Subcutaneous abdominal adipose tissue (tissue), 5 donors: Measurements from ENCODE around the gene SLC6A13.

Source experiments
- H3K27ac ChIP-seq: one replicate; pipeline ENCODE4 v1.7.0; 2013; ENCODE audit warnings: low read depth, mild to moderate bottlenecking, inconsistent platforms, low read length, moderate library complexity
- H3K27me3 ChIP-seq, 5 donors: one replicate each; pipeline ENCODE4 v1.7.0; 2013; ENCODE audit warnings: low read length in 5 of 5, inconsistent platforms in 1 of 5; ENCODE audit not compliant: control insufficient read depth in 5 of 5, insufficient read depth in 4 of 5
- H3K36me3 ChIP-seq, 5 donors: one replicate each; pipeline ENCODE4 v1.7.0; 2013; ENCODE audit warnings: low read length in 5 of 5; ENCODE audit not compliant: control insufficient read depth in 5 of 5, insufficient read depth in 5 of 5
- H3K4me1 ChIP-seq, 5 donors: one replicate each; pipeline ENCODE4 v1.7.0; 2013; ENCODE audit warnings: low read length in 5 of 5, mild to moderate bottlenecking in 3 of 5, moderate library complexity in 1 of 5; ENCODE audit not compliant: control insufficient read depth in 5 of 5, insufficient read depth in 5 of 5
- H3K4me3 ChIP-seq, 5 donors: one replicate each; pipeline ENCODE4 v1.7.0; 2013; ENCODE audit warnings: low read length in 5 of 5, low read depth in 1 of 5
- H3K9ac ChIP-seq, 5 donors: one replicate each; pipeline ENCODE4 v1.7.0; 2013; ENCODE audit warnings: low read length in 5 of 5, mild to moderate bottlenecking in 4 of 5, moderate library complexity in 3 of 5
- H3K9me3 ChIP-seq, 5 donors: one replicate each; pipeline ENCODE4 v1.7.0; 2013; ENCODE audit warnings: low read length in 5 of 5; ENCODE audit not compliant: control insufficient read depth in 5 of 5
- donor health status: healthy.
- donor health status: healthy.
- donor health status: healthy.
- donor health status: healthy.
- donor health status: healthy.

Gene SLC6A13

DNA sequence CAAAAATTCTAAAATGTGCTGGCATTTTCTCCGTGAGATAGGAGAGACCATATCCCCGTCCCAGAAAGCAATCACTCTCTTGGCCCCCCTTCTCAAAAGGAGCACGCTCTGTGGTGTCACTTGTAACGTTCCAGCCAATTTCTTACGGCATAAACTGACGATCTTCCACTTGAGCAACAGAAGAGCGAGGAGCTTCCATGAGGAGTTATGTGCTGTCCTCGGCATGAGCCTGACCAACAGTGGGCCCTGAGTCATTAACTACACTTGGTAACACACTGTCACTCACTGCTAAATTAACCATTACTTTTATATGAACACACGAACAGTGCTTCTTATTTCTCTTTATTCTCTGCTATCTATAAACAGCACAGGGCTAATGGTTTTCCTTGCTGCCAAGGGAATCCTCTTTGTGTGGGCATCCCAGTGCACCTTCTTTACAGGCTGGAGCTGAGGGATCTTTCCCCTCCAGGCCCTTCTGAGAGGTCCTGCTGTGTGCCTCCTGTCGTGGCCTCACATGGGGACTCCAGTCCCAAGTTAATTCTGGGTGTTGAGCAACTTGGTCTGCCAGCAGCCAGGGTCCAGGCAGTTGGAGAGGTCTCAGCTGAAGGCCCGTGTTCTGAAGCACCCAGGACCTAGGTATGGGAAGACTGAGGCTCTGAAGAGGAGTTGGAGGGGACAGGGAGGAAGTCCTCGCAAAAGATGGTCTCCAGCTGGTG lies 9.4 kb downstream of the SLC6A13 start:
- no peaks in the 10 kb centered on the region for H3K4me1 ChIP-seq
- no peak overlapping the region for H3K9ac ChIP-seq
- H3K9me3 ChIP-seq, result peaks cover 0 to 4% (median under 1%) of the 10 kb centered on the region in 5 donors
- H3K27me3 ChIP-seq, result peaks cover 9 to 21% (median 20%) of the 10 kb centered on the region in 5 donors
- no peaks in the 10 kb centered on the region for H3K36me3 ChIP-seq
- H3K27ac ChIP-seq, result no peak overlapping the region
- no peak overlapping the region for H3K4me3 ChIP-seq

DNA sequence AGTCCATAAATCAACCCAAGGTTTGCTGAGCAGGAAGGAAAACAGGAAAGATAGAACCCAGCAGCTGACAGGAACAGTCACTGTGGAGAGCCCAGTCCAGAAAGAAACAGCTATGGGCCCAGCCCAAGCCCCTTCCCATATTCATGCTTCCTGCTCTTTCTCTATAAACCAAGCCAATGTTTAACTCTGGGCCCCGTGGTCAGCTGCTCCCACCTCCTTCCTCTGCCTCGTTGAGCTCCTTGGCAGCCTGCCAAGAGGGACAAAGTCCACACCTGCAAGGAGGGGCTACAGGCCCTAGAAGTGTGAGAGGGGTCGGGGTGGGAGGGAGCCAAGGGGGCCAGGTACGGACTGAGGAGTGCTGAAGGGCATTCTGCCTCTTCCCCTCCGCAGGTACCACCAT lies 10.0 kb downstream of the SLC6A13 start:
- H3K27me3 ChIP-seq, result peaks cover 5 to 17% (median 13%) of the 10 kb centered on the region in 5 donors
- H3K27ac ChIP-seq, result no peak overlapping the region
- no peak overlapping the region for H3K4me3 ChIP-seq
- H3K9me3 ChIP-seq, result peaks cover 0 to 6% (median 3%) of the 10 kb centered on the region in 5 donors
- H3K9ac ChIP-seq, result no peak overlapping the region
- H3K4me1 ChIP-seq, result no peaks in the 10 kb centered on the region
- no peaks in the 10 kb centered on the region for H3K36me3 ChIP-seq

DNA sequence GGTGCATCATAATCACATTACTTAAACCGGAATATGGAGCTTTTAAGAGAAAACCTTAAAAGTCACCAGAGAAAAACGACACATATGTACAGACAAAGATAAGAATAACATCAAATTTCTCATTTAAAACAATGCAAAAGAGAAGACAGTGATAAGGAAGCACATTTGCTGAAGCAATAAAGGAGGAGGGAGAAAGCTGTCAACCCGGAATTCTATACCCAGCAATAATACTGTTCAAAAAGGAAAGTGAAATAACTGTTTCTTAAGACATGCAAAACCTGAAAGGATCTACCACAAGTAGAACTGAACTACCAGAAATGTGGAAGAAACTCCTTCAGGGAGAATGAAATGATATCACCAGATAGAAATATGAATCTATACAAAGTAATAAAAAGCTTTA lies 15.4 kb downstream of the SLC6A13 start:
- Histone ChIP-seq H3K27me3 (peaks cover 0 to 7% (median 0%) of the 10 kb centered on the region in 5 donors), H3K36me3 (no peaks in the 10 kb centered on the region), H3K4me3 (no peak overlapping the region), H3K9me3 (peaks cover 0 to 11% (median 7%) of the 10 kb centered on the region in 5 donors), H3K9ac (no peak overlapping the region), H3K27ac (no peak overlapping the region), H3K4me1 (no peaks in the 10 kb centered on the region)

DNA sequence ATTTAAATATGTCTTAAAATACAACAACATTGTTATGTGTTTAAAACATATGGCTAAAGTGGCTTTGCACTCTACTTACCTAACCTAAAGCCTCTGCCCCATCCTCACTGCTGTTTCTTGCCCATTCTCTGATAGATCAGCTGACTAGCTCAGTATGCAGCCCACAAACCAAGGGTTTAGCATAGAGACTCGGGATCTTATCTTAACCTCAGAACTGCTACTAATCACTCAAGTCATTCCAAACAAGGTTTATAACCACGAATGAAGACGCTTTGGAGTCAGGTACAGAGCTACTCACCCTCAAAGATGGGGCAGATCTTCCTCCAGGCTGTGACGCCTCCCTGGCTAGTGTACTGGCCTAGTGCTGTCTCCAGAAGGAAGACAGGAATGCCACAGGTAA lies 19.3 kb downstream of the SLC6A13 start:
- Histone ChIP-seq H3K4me1 (no peaks in the 10 kb centered on the region), H3K27ac (no peak overlapping the region), H3K4me3 (no peak overlapping the region), H3K27me3 (peaks cover 0 to 7% (median 0%) of the 10 kb centered on the region in 5 donors), H3K9ac (no peak overlapping the region), H3K36me3 (no peaks in the 10 kb centered on the region), H3K9me3 (peaks cover 0 to 8% (median 7%) of the 10 kb centered on the region in 5 donors)

DNA sequence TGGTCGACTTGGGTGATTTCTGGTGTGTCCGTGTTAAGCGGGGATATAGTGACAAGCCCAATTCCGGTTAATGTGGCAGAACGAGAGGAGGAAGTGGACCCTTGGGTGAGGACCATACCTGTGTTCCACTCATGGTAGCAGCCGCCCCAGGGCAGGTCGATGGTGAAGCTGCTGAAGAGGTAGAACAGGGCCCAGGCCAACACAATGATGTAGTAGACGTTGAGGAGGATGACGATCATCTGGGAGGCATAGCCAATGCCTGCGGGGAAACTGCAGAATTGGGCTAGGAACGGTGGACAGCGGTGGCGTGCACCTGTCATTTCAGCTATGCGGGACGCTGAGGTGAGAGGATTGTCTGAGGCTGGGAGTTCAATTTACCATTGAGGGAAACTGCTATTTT lies 20.1 kb downstream of the SLC6A13 start:
- peaks cover 0 to 6% (median 2%) of the 10 kb centered on the region in 5 donors for H3K9me3 ChIP-seq
- H3K27me3 ChIP-seq, result peaks cover 0 to 7% (median 0%) of the 10 kb centered on the region in 5 donors
- H3K4me1 ChIP-seq, result no peaks in the 10 kb centered on the region
- no peak overlapping the region for H3K4me3 ChIP-seq
- H3K36me3 ChIP-seq, result no peaks in the 10 kb centered on the region
- H3K9ac ChIP-seq, result no peak overlapping the region
- no peak overlapping the region for H3K27ac ChIP-seq

DNA sequence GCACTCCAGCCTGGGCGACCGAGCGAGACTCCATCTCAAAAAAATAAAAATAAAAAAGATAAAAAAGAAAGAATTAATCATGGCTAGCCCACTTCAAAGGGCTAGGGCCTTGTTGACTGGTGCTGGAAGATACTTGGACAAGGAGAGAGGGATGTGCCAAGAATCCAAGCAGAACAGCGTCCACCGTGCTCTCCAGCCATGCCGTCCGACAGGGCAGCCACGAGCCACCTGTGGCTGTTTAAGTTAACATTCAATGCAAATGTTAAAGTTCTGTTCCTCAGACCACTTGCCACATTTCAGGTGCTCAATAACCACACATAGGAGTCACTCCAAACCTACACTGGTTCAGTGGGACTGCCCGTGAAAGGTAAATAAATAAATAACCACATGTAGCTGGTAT lies 21.4 kb downstream of the SLC6A13 start:
- Histone ChIP-seq H3K27me3 (peaks cover 0 to 11% (median 0%) of the 10 kb centered on the region in 5 donors), H3K9me3 (peaks cover 0 to 8% (median 5%) of the 10 kb centered on the region in 5 donors), H3K36me3 (no peaks in the 10 kb centered on the region), H3K4me3 (no peak overlapping the region), H3K27ac (no peak overlapping the region), H3K4me1 (no peaks in the 10 kb centered on the region), H3K9ac (no peak overlapping the region)

DNA sequence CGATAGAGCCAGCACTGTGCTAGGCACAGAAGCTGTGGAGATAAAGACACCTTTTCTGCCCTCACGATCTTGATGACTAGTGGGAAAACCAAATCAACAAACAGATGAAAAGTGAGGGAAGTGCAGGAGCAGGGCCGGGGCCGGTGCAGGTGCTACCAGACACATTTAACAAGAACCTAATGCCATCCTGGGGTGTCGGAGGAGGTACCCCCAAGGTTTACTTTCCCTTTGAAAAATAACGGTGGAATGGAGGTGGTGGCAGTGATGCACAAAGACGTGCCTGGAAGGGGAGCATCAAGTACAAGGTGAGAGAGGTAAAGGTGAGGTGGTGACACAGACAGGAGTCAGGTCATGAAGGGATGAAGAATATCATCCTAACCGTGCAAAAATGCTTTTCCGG lies 22.1 kb downstream of the SLC6A13 start:
- peaks cover 0 to 9% (median 5%) of the 10 kb centered on the region in 5 donors for H3K9me3 ChIP-seq
- no peaks in the 10 kb centered on the region for H3K36me3 ChIP-seq
- no peak overlapping the region for H3K27ac ChIP-seq
- H3K27me3 ChIP-seq, result peaks cover 0 to 11% (median 0%) of the 10 kb centered on the region in 5 donors
- H3K4me3 ChIP-seq, result no peak overlapping the region
- H3K9ac ChIP-seq, result no peak overlapping the region
- no peaks in the 10 kb centered on the region for H3K4me1 ChIP-seq

DNA sequence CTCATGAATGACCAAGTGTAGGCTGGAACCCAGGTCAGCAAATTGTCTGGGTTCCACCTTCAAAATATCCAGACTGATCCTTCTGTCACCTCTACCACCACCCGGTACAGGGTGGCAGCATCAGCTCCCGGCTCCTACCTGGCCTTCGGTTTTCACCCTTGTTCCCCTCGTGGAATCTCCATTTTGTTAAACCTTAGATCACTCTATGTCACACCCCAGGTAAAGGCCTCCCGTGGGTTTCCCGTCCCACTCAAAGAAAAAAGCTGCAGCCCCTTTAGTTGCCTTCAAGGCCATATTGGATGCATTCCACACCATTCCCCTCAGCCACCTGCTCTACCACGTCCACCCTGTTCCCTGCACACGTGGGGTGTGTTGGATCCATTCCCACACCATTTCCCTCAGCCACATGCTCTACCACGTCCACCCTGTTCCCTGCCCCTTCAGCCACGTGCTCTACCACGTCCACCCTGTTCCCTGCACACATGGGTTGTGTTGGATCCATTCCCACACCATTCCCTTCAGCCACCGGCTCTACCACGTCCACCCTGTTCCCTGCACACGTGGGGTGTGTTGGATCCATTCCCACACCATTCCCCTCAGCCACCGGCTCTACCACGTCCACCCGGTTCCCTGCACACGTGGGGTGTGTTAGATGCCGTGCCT lies 23.8 kb downstream of the SLC6A13 start:
- peaks cover 0 to 10% (median 0%) of the 10 kb centered on the region in 5 donors for H3K27me3 ChIP-seq
- no peaks in the 10 kb centered on the region for H3K36me3 ChIP-seq
- H3K27ac ChIP-seq, result no peak overlapping the region
- no peak overlapping the region for H3K9ac ChIP-seq
- no peak overlapping the region for H3K4me3 ChIP-seq
- H3K9me3 ChIP-seq, result peaks cover 0 to 13% (median 12%) of the 10 kb centered on the region in 5 donors
- H3K4me1 ChIP-seq, result no peaks in the 10 kb centered on the region

DNA sequence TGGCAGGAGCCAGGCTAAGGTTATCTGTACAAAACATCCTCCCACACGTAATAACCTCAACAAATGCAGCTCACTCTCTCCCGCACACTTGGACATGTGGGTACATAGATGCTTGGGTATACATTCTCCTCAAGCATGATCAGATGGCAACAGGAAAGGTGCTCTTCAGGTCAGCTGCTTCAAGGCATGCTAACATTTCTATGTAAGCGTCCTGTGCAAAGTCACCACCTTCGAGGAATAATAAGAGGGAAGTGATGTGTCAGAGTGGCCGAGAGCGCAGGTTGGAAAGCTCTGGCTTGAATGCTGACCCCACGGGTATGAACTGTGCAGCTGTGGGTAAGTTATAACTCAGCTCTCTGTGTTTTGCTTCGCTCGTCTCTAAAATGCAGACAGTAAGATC lies 24.5 kb downstream of the SLC6A13 start:
- Histone ChIP-seq H3K9ac (no peak overlapping the region), H3K9me3 (peaks cover 0 to 13% (median 12%) of the 10 kb centered on the region in 5 donors), H3K4me3 (no peak overlapping the region), H3K36me3 (no peaks in the 10 kb centered on the region), H3K4me1 (peaks cover 0 to under 1% (median 0%) of the 10 kb centered on the region in 5 donors), H3K27ac (no peak overlapping the region), H3K27me3 (peaks cover 0 to 7% (median 0%) of the 10 kb centered on the region in 5 donors)
